Measurements from ENCODE around the gene HSPB8. TPM values are rescaled to one million over a fixed set of nuclear protein-coding genes. Genes with fewer than 3 reads are reported as not detected.

The HSPB8 gene
- total RNA-seq, 1 donor from 2014 or later: 94.5 TPM

- Histone ChIP-seq H3K9me3 (ENCODE audit: control insufficient read depth in 3 of 3, low read length in 3 of 3) (peaks cover 0 to 5% (median 0%) of the 10 kb centered on the region in 3 donors), H3K27me3 (ENCODE audit: control insufficient read depth in 3 of 3, insufficient read depth in 3 of 3, low read length in 3 of 3) (no peaks in the 10 kb centered on the region), H3K27ac (ENCODE audit: low read depth, low read length) (no peak overlapping the region), H3K4me1 (ENCODE audit: control insufficient read depth in 3 of 3, insufficient read depth in 3 of 3, low read length in 3 of 3) (peaks cover 7 to 19% (median 7%) of the 10 kb centered on the region in 3 donors), H3K36me3 (ENCODE audit: control insufficient read depth in 3 of 3, insufficient read depth in 3 of 3, low read length in 3 of 3) (no peaks in the 10 kb centered on the region), H3K9ac (ENCODE audit: low read depth in 1 of 3, low read length in 3 of 3) (no peak overlapping the region), H3K4me3 (ENCODE audit: low read length in 3 of 3) (no peak overlapping the region)
Observed at GRCh38 chr12:119151445-119152026, 27.2 kb upstream of the HSPB8 start.

GRCh38 chr12:119153477-119154434 is 25.0 kb upstream of the HSPB8 start:
- peaks cover 15 to 28% (median 19%) of the 10 kb centered on the region in 3 donors for H3K4me1 ChIP-seq (ENCODE audit: control insufficient read depth in 3 of 3, insufficient read depth in 3 of 3, low read length in 3 of 3)
- H3K4me3 ChIP-seq (ENCODE audit: low read length in 3 of 3): peak overlapping the region in 1 of 3 donors; percentile 6
- peak overlapping the region; percentile 29 for H3K27ac ChIP-seq (ENCODE audit: low read depth, low read length)
- peaks cover 0 to 5% (median 0%) of the 10 kb centered on the region in 3 donors for H3K9me3 ChIP-seq (ENCODE audit: control insufficient read depth in 3 of 3, low read length in 3 of 3)
- H3K27me3 ChIP-seq (ENCODE audit: control insufficient read depth in 3 of 3, insufficient read depth in 3 of 3, low read length in 3 of 3): no peaks in the 10 kb centered on the region
- H3K9ac ChIP-seq (ENCODE audit: low read depth in 1 of 3, low read length in 3 of 3): peak overlapping the region; percentile 24 to 40 (median 25)
- no peaks in the 10 kb centered on the region for H3K36me3 ChIP-seq (ENCODE audit: control insufficient read depth in 3 of 3, insufficient read depth in 3 of 3, low read length in 3 of 3)

- no peak overlapping the region for H3K4me3 ChIP-seq (ENCODE audit: low read length in 3 of 3)
- H3K27ac ChIP-seq (ENCODE audit: low read depth, low read length): peak overlapping the region; percentile 9
- H3K36me3 ChIP-seq (ENCODE audit: control insufficient read depth in 3 of 3, insufficient read depth in 3 of 3, low read length in 3 of 3): no peaks in the 10 kb centered on the region
- H3K27me3 ChIP-seq (ENCODE audit: control insufficient read depth in 3 of 3, insufficient read depth in 3 of 3, low read length in 3 of 3): no peaks in the 10 kb centered on the region
- H3K4me1 ChIP-seq (ENCODE audit: control insufficient read depth in 3 of 3, insufficient read depth in 3 of 3, low read length in 3 of 3): peaks cover 21 to 32% (median 25%) of the 10 kb centered on the region in 3 donors
- H3K9me3 ChIP-seq (ENCODE audit: control insufficient read depth in 3 of 3, low read length in 3 of 3): peaks cover 0 to 5% (median 0%) of the 10 kb centered on the region in 3 donors
- no peak overlapping the region for H3K9ac ChIP-seq (ENCODE audit: low read depth in 1 of 3, low read length in 3 of 3)
Observed at GRCh38 chr12:119154435-119154818, 24.3 kb upstream of the HSPB8 start.

- H3K36me3 ChIP-seq (ENCODE audit: control insufficient read depth in 3 of 3, insufficient read depth in 3 of 3, low read length in 3 of 3): no peaks in the 10 kb centered on the region
- peak overlapping the region in 1 of 3 donors; percentile 13 for H3K4me3 ChIP-seq (ENCODE audit: low read length in 3 of 3)
- peak overlapping the region; percentile 20 to 86 (median 69) for H3K9ac ChIP-seq (ENCODE audit: low read depth in 1 of 3, low read length in 3 of 3)
- peaks cover 0 to 4% (median 0%) of the 10 kb centered on the region in 3 donors for H3K9me3 ChIP-seq (ENCODE audit: control insufficient read depth in 3 of 3, low read length in 3 of 3)
- no peaks in the 10 kb centered on the region for H3K27me3 ChIP-seq (ENCODE audit: control insufficient read depth in 3 of 3, insufficient read depth in 3 of 3, low read length in 3 of 3)
- H3K27ac ChIP-seq (ENCODE audit: low read depth, low read length): peak overlapping the region; percentile 98
- peaks cover 31 to 43% (median 42%) of the 10 kb centered on the region in 3 donors for H3K4me1 ChIP-seq (ENCODE audit: control insufficient read depth in 3 of 3, insufficient read depth in 3 of 3, low read length in 3 of 3)
Observed at GRCh38 chr12:119156401-119157044, 22.2 kb upstream of the HSPB8 start.

GRCh38 chr12:119157528-119157927 is 21.2 kb upstream of the HSPB8 start:
- no peaks in the 10 kb centered on the region for H3K9me3 ChIP-seq (ENCODE audit: control insufficient read depth in 3 of 3, low read length in 3 of 3)
- peak overlapping the region; percentile 69 to 86 (median 74) for H3K9ac ChIP-seq (ENCODE audit: low read depth in 1 of 3, low read length in 3 of 3)
- peak overlapping the region; percentile 98 for H3K27ac ChIP-seq (ENCODE audit: low read depth, low read length)
- peak overlapping the region; percentile 45 to 65 (median 51) for H3K4me3 ChIP-seq (ENCODE audit: low read length in 3 of 3)
- H3K27me3 ChIP-seq (ENCODE audit: control insufficient read depth in 3 of 3, insufficient read depth in 3 of 3, low read length in 3 of 3): no peaks in the 10 kb centered on the region
- H3K36me3 ChIP-seq (ENCODE audit: control insufficient read depth in 3 of 3, insufficient read depth in 3 of 3, low read length in 3 of 3): no peaks in the 10 kb centered on the region
- H3K4me1 ChIP-seq (ENCODE audit: control insufficient read depth in 3 of 3, insufficient read depth in 3 of 3, low read length in 3 of 3): peaks cover 31 to 43% (median 42%) of the 10 kb centered on the region in 3 donors

- no peaks in the 10 kb centered on the region for H3K9me3 ChIP-seq (ENCODE audit: control insufficient read depth in 3 of 3, low read length in 3 of 3)
- peak overlapping the region; percentile 74 to 86 (median 77) for H3K9ac ChIP-seq (ENCODE audit: low read depth in 1 of 3, low read length in 3 of 3)
- H3K27me3 ChIP-seq (ENCODE audit: control insufficient read depth in 3 of 3, insufficient read depth in 3 of 3, low read length in 3 of 3): no peaks in the 10 kb centered on the region
- H3K4me3 ChIP-seq (ENCODE audit: low read length in 3 of 3): peak overlapping the region; percentile 60 to 63 (median 61)
- H3K36me3 ChIP-seq (ENCODE audit: control insufficient read depth in 3 of 3, insufficient read depth in 3 of 3, low read length in 3 of 3): no peaks in the 10 kb centered on the region
- H3K4me1 ChIP-seq (ENCODE audit: control insufficient read depth in 3 of 3, insufficient read depth in 3 of 3, low read length in 3 of 3): peaks cover 31 to 43% (median 42%) of the 10 kb centered on the region in 3 donors
- H3K27ac ChIP-seq (ENCODE audit: low read depth, low read length): peak overlapping the region; percentile 98
Observed at GRCh38 chr12:119157978-119158377, 20.8 kb upstream of the HSPB8 start.

- Histone ChIP-seq H3K9me3 (ENCODE audit: control insufficient read depth in 3 of 3, low read length in 3 of 3) (no peaks in the 10 kb centered on the region), H3K4me1 (ENCODE audit: control insufficient read depth in 3 of 3, insufficient read depth in 3 of 3, low read length in 3 of 3) (peaks cover 31 to 43% (median 42%) of the 10 kb centered on the region in 3 donors), H3K27me3 (ENCODE audit: control insufficient read depth in 3 of 3, insufficient read depth in 3 of 3, low read length in 3 of 3) (no peaks in the 10 kb centered on the region), H3K4me3 (ENCODE audit: low read length in 3 of 3) (peak overlapping the region; percentile 60 to 63 (median 61)), H3K36me3 (ENCODE audit: control insufficient read depth in 3 of 3, insufficient read depth in 3 of 3, low read length in 3 of 3) (no peaks in the 10 kb centered on the region), H3K27ac (ENCODE audit: low read depth, low read length) (peak overlapping the region; percentile 98), H3K9ac (ENCODE audit: low read depth in 1 of 3, low read length in 3 of 3) (peak overlapping the region; percentile 65 to 86 (median 77))
Observed at GRCh38 chr12:119158402-119158801, 20.3 kb upstream of the HSPB8 start.

GRCh38 chr12:119159844-119160243 is 18.9 kb upstream of the HSPB8 start:
- Histone ChIP-seq H3K9ac (ENCODE audit: low read depth in 1 of 3, low read length in 3 of 3) (peak overlapping the region in 1 of 3 donors; percentile 35), H3K27ac (ENCODE audit: low read depth, low read length) (peak overlapping the region; percentile 98), H3K4me1 (ENCODE audit: control insufficient read depth in 3 of 3, insufficient read depth in 3 of 3, low read length in 3 of 3) (peaks cover 31 to 46% (median 39%) of the 10 kb centered on the region in 3 donors), H3K36me3 (ENCODE audit: control insufficient read depth in 3 of 3, insufficient read depth in 3 of 3, low read length in 3 of 3) (no peaks in the 10 kb centered on the region), H3K9me3 (ENCODE audit: control insufficient read depth in 3 of 3, low read length in 3 of 3) (no peaks in the 10 kb centered on the region), H3K27me3 (ENCODE audit: control insufficient read depth in 3 of 3, insufficient read depth in 3 of 3, low read length in 3 of 3) (no peaks in the 10 kb centered on the region), H3K4me3 (ENCODE audit: low read length in 3 of 3) (peak overlapping the region in 1 of 3 donors; percentile 51)

GRCh38 chr12:119167902-119168301 is 10.8 kb upstream of the HSPB8 start:
- Histone ChIP-seq H3K9me3 (ENCODE audit: control insufficient read depth in 3 of 3, low read length in 3 of 3) (no peaks in the 10 kb centered on the region), H3K27ac (ENCODE audit: low read depth, low read length) (no peak overlapping the region), H3K27me3 (ENCODE audit: control insufficient read depth in 3 of 3, insufficient read depth in 3 of 3, low read length in 3 of 3) (no peaks in the 10 kb centered on the region), H3K4me1 (ENCODE audit: control insufficient read depth in 3 of 3, insufficient read depth in 3 of 3, low read length in 3 of 3) (peaks cover 0 to 13% (median 0%) of the 10 kb centered on the region in 3 donors), H3K4me3 (ENCODE audit: low read length in 3 of 3) (no peak overlapping the region), H3K9ac (ENCODE audit: low read depth in 1 of 3, low read length in 3 of 3) (no peak overlapping the region), H3K36me3 (ENCODE audit: control insufficient read depth in 3 of 3, insufficient read depth in 3 of 3, low read length in 3 of 3) (no peaks in the 10 kb centered on the region)

All from skeletal muscle tissue (tissue), 4 donors.